IPS DF 6.9 (cell line): Measurements from ENCODE around the gene U2AF1.
"Not testable (repeated sequence)": the region's sequence is repeated elsewhere in the genome, so short reads cannot be mapped to it uniquely, and the experiment has no call there.

Experiments
- DNase-seq: peaks from one replicate; pipeline ENCODE4 v3.0.0-alpha.2; 2013; ENCODE audit warnings: low read depth, low spot score
- H3K27ac ChIP-seq: one replicate; pipeline ENCODE4 v1.5.1; 2013; ENCODE audit warnings: low read length, control low read depth
- H3K27me3 ChIP-seq: 2 replicates; pipeline ENCODE4 v1.6.1; 2013; ENCODE audit warnings: mild to moderate bottlenecking, low read length; ENCODE audit not compliant: control insufficient read depth, insufficient read depth
- H3K36me3 ChIP-seq: 2 replicates; pipeline ENCODE4 v1.6.1; 2013; ENCODE audit warnings: low read length; ENCODE audit not compliant: control insufficient read depth, insufficient read depth
- H3K4me1 ChIP-seq: 2 replicates; pipeline ENCODE4 v1.6.1; 2013; ENCODE audit warnings: low read length; ENCODE audit not compliant: control insufficient read depth, insufficient read depth
- H3K4me3 ChIP-seq: 2 replicates; pipeline ENCODE4 v1.5.1; 2013; ENCODE audit warnings: mild to moderate bottlenecking, low read length
- H3K9me3 ChIP-seq: 2 replicates; pipeline ENCODE4 v1.6.1; 2013; ENCODE audit warnings: low read length, inconsistent platforms; ENCODE audit not compliant: control insufficient read depth, insufficient read depth
- WGBS: extraction: QIAGEN DNeasy Blood & Tissue Kit; methylation state at CpG from one replicate; pipeline ENCODE4 v1.1.7; 2013; ENCODE audit warnings: mixed read lengths, missing lambda C conversion rate; ENCODE audit not compliant: insufficient read length, insufficient coverage; 5-methylcytosine and 5-hydroxymethylcytosine counted together

The U2AF1 gene

GRCh38 chr21:43109006-43109405 is 1.6 kb upstream of the U2AF1 start:
- H3K9me3 ChIP-seq, H3K27ac ChIP-seq, H3K4me3 ChIP-seq, H3K36me3 ChIP-seq, DNase-seq, H3K27me3 ChIP-seq, H3K4me1 ChIP-seq: not testable (repeated sequence)
- WGBS, result no CpG with 5 or more reads among the region's 7 CpGs

GRCh38 chr21:43108177-43108576 is 807 bp upstream of the U2AF1 start:
- no CpG with 5 or more reads among the region's 17 CpGs for WGBS

DNA sequence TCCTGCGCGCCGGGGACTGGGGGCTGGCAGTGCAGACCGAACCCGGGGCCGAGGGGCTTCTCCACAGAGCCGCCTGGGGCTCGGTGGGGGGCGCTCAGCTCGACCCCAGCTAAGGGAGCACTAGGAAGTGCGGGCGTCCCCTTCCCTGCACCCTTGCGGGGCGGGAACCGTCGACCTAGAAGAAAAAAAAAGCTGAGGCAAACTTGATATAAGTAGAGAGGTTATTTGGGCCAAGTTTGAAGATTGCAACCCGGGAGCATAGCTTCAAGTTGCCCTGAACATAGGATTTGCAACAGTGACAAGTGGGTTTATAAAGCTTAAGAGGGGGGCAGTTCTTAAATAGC is 396 bp upstream of the U2AF1 start:
- not testable (repeated sequence) for H3K4me1 ChIP-seq, H3K27me3 ChIP-seq, H3K9me3 ChIP-seq, H3K4me3 ChIP-seq, DNase-seq, H3K27ac ChIP-seq, H3K36me3 ChIP-seq
- no CpG with 5 or more reads among the region's 17 CpGs for WGBS

More at GRCh38 chr21:43108177-43108576, 807 bp upstream of the U2AF1 start:
- H3K9me3 ChIP-seq, H3K36me3 ChIP-seq, H3K4me3 ChIP-seq, H3K4me1 ChIP-seq, H3K27ac ChIP-seq, DNase-seq, H3K27me3 ChIP-seq: not testable (repeated sequence)

DNA sequence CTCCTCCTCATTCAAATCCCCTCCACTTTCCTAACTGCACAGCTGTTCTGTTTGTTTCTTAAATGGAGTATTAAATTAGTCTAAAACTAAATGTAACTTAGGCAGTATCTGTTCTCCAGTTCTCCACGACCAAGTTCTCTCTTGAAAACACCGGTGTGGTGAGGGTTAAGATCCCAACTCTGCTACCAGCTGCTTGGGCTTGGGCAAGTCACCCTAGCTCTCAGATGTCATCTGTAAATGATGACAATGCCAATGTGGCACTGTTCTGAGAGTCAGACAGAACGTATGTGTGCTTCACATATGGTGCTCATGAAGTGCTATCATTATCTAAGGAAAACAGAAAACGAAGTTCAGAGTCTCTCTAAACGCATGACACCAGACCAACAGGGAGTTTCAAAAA is 2.7 kb downstream of the U2AF1 start:
- H3K9me3 ChIP-seq, H3K27me3 ChIP-seq, H3K4me3 ChIP-seq, H3K4me1 ChIP-seq, H3K36me3 ChIP-seq, H3K27ac ChIP-seq, DNase-seq: not testable (repeated sequence)
- WGBS, result no CpG with 5 or more reads among the region's 5 CpGs

DNA sequence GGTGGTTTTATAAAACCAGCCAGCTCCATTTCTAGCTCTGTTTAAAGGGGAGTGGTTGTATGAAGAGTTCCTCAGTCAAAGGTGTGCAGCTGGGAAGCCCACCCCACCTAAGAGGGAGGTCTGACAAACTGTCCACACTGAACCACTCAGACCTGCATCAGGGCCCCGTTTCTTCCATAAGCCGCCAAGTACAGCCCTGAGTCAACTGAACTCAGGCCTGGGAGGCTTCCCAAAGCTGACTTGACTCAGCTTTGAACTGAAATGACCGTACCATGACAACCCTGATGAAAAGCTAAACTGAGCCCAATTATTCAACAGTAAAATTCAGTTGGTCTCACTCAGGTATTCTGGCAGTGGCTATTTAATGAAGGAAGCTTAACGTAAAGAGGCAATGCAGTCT is 5.1 kb downstream of the U2AF1 start:
- H3K36me3 ChIP-seq, H3K4me3 ChIP-seq, H3K27ac ChIP-seq, DNase-seq, H3K27me3 ChIP-seq, H3K9me3 ChIP-seq, H3K4me1 ChIP-seq: not testable (repeated sequence)
- WGBS, result no CpG with 5 or more reads among the region's 4 CpGs

- H3K4me3 ChIP-seq, DNase-seq, H3K27me3 ChIP-seq, H3K9me3 ChIP-seq, H3K4me1 ChIP-seq, H3K27ac ChIP-seq, H3K36me3 ChIP-seq: not testable (repeated sequence)
- no CpG with 5 or more reads among the region's 5 CpGs for WGBS
These were observed 5.7 kb downstream of the U2AF1 start for GRCh38 chr21:43101676-43102075.

- H3K27ac ChIP-seq, DNase-seq, H3K9me3 ChIP-seq, H3K4me1 ChIP-seq, H3K36me3 ChIP-seq, H3K27me3 ChIP-seq, H3K4me3 ChIP-seq: not testable (repeated sequence)
- no CpG with 5 or more reads among the region's 7 CpGs for WGBS
These were observed 6.4 kb downstream of the U2AF1 start for GRCh38 chr21:43101000-43101399.

- not testable (repeated sequence) for H3K4me3 ChIP-seq, H3K9me3 ChIP-seq, H3K36me3 ChIP-seq, H3K4me1 ChIP-seq, H3K27ac ChIP-seq, H3K27me3 ChIP-seq, DNase-seq
- no CpG with 5 or more reads among the region's 16 CpGs for WGBS
These were observed 15.3 kb downstream of the U2AF1 start for GRCh38 chr21:43091979-43092614.

- H3K27me3 ChIP-seq, H3K4me1 ChIP-seq, DNase-seq, H3K4me3 ChIP-seq, H3K27ac ChIP-seq, H3K36me3 ChIP-seq, H3K9me3 ChIP-seq: not testable (repeated sequence)
- no CpG with 5 or more reads among the region's 3 CpGs for WGBS
These were observed 16.4 kb downstream of the U2AF1 start for GRCh38 chr21:43090947-43091346.

GRCh38 chr21:43089463-43089862 is 17.9 kb downstream of the U2AF1 start:
- H3K27me3 ChIP-seq, H3K36me3 ChIP-seq, H3K4me1 ChIP-seq, H3K27ac ChIP-seq, DNase-seq, H3K4me3 ChIP-seq, H3K9me3 ChIP-seq: not testable (repeated sequence)
- WGBS, result no CpG with 5 or more reads among the region's 17 CpGs

- DNase-seq, H3K27me3 ChIP-seq, H3K9me3 ChIP-seq, H3K4me3 ChIP-seq, H3K27ac ChIP-seq, H3K4me1 ChIP-seq, H3K36me3 ChIP-seq: not testable (repeated sequence)
- WGBS, result no CpG with 5 or more reads among the region's 24 CpGs
These were observed 24.6 kb downstream of the U2AF1 start for GRCh38 chr21:43082587-43083300.
